Epidermal melanocyte (primary cell): ENCODE results near the gene KLHDC4.
A peak's percentile ranks its signal among the peaks of the same experiment; 100 is the strongest.
"Not testable (repeated sequence)": the region's sequence is repeated elsewhere in the genome, so short reads cannot be mapped to it uniquely, and the experiment has no call there.

Experiments used
- DNase-seq: peaks from one replicate; pipeline ENCODE4 v3.0.0; 2011; ENCODE audit warnings: low spot score; ENCODE audit not compliant: insufficient read length

Gene KLHDC4

GRCh38 chr16:87765776-87766484 lies at the start of gene KLHDC4:
Gene KLHDC4, minus strand, starts transcription at chr16:87765986. Its CDS starts 96 bp downstream, at chr16:87765890.
- DNase-seq = peak; percentile 91

GRCh38 chr16:87815567-87815966 lies 49.8 kb upstream of the KLHDC4 start:
- no peak for DNase-seq

- no peak for DNase-seq
Measured at GRCh38 chr16:87812200-87812656, 46.4 kb upstream of the KLHDC4 start.

GRCh38 chr16:87811454-87811853 lies 45.7 kb upstream of the KLHDC4 start:
- DNase-seq = not testable (repeated sequence)

- DNase-seq = no peak
Measured at GRCh38 chr16:87809150-87809902, 43.5 kb upstream of the KLHDC4 start.

- no peak for DNase-seq
Measured at GRCh38 chr16:87808108-87808507, 42.3 kb upstream of the KLHDC4 start.

GRCh38 chr16:87806641-87807546 lies 41.1 kb upstream of the KLHDC4 start:
- DNase-seq = peak; percentile 51

GRCh38 chr16:87806261-87806640 lies 40.5 kb upstream of the KLHDC4 start:
- DNase-seq = no peak

- no peak for DNase-seq
Measured at GRCh38 chr16:87803385-87803784, 37.6 kb upstream of the KLHDC4 start.

- DNase-seq = no peak
Measured at GRCh38 chr16:87802670-87803069, 36.9 kb upstream of the KLHDC4 start.

- DNase-seq = no peak
Measured at GRCh38 chr16:87801679-87802259, 36.0 kb upstream of the KLHDC4 start.

- DNase-seq = no peak
Measured at GRCh38 chr16:87800497-87800896, 34.7 kb upstream of the KLHDC4 start.

GRCh38 chr16:87795336-87795735 lies 29.6 kb upstream of the KLHDC4 start:
- DNase-seq = no peak

GRCh38 chr16:87794485-87795078 lies 28.8 kb upstream of the KLHDC4 start:
- no peak for DNase-seq

- DNase-seq = no peak
Measured at GRCh38 chr16:87792205-87792565, 26.4 kb upstream of the KLHDC4 start.

GRCh38 chr16:87791295-87792204 lies 25.8 kb upstream of the KLHDC4 start:
- DNase-seq = no peak

GRCh38 chr16:87790292-87791100 lies 24.7 kb upstream of the KLHDC4 start:
- peak; percentile 53 for DNase-seq

- no peak for DNase-seq
Measured at GRCh38 chr16:87789437-87790291, 23.9 kb upstream of the KLHDC4 start.
